HG03469 (cell line): Measurements from ENCODE around the gene HOXB7.

Source experiments
- ATAC-seq: cut with Tn5 transposase; IDR thresholded peaks from one replicate; pipeline ENCODE4 v1.9.1; 2021; ENCODE audit warnings: mild to moderate bottlenecking, moderate library complexity, moderate number of reproducible peaks; ENCODE audit not compliant: unreplicated experiment

The HOXB7 gene

GRCh38 chr17:48637323-48638260 is 26.8 kb upstream of the HOXB7 start:
- ATAC-seq: no peak

GRCh38 chr17:48636177-48637018 is 25.6 kb upstream of the HOXB7 start:
- no peak for ATAC-seq

GRCh38 chr17:48634493-48635208 is 23.8 kb upstream of the HOXB7 start:
- ATAC-seq: no peak

- no peak for ATAC-seq
Observed at GRCh38 chr17:48633266-48633677, 22.5 kb upstream of the HOXB7 start.

GRCh38 chr17:48632579-48633265 is 21.9 kb upstream of the HOXB7 start:
- no peak for ATAC-seq

GRCh38 chr17:48631693-48632578 is 21.1 kb upstream of the HOXB7 start:
- ATAC-seq: no peak

- ATAC-seq: no peak
Observed at GRCh38 chr17:48630925-48631692, 20.3 kb upstream of the HOXB7 start.

GRCh38 chr17:48630009-48630924 is 19.4 kb upstream of the HOXB7 start:
- no peak for ATAC-seq

- ATAC-seq: no peak
Observed at GRCh38 chr17:48629411-48629759, 18.6 kb upstream of the HOXB7 start.

- ATAC-seq: no peak
Observed at GRCh38 chr17:48628649-48629410, 18.0 kb upstream of the HOXB7 start.

- no peak for ATAC-seq
Observed at GRCh38 chr17:48627623-48628521, 17.1 kb upstream of the HOXB7 start.

- ATAC-seq: no peak
Observed at GRCh38 chr17:48627118-48627597, 16.3 kb upstream of the HOXB7 start.

GRCh38 chr17:48626245-48627117 is 15.7 kb upstream of the HOXB7 start, which contains the start of gene HOXB9:
HOXB9 (minus strand) TSS chr17:48626358; CDS start chr17:48626269, 89 bp downstream.
- ATAC-seq: no peak

- ATAC-seq: no peak
Observed at GRCh38 chr17:48625495-48626244, 14.9 kb upstream of the HOXB7 start.
